Heart right ventricle (tissue), 16 donors: ENCODE data around the gene RYR3. TPM values are rescaled to one million over a fixed set of nuclear protein-coding genes. Genes with fewer than 3 reads are reported as not detected.

ENCODE experiments used
- ATAC-seq, 8 donors: fragments of 200-7000 bp; cut with Tn5 transposase; one replicate each; pipeline ENCODE4 v1.9.1; 2020; ENCODE audit warnings: mild to moderate bottlenecking in 8 of 8, moderate library complexity in 8 of 8, moderate number of reproducible peaks in 1 of 8
- DNase-seq, 2 donors: peaks; one replicate each; pipeline ENCODE4 v3.0.0-alpha.2; 2020
- H3K27ac ChIP-seq, 10 donors: fragments of 200-600 bp; sonication (generic) in 2 of 10; one replicate each; pipeline versions ENCODE4 v1.5.0 to v1.8.0; 2020 to 2022; ENCODE audit warnings: mild to moderate bottlenecking in 3 of 10
- H3K27me3 ChIP-seq, 7 donors: fragments of 200-600 bp; one replicate each; pipeline ENCODE4 v1.8.0; 2021 to 2022; ENCODE audit warnings: mild to moderate bottlenecking in 2 of 7
- H3K36me3 ChIP-seq, 9 donors: fragments of 200-600 bp; sonication (generic) in 1 of 9; one replicate each; pipeline versions ENCODE4 v1.5.0 to v1.8.0; 2020 to 2022; ENCODE audit warnings: mild to moderate bottlenecking in 2 of 9
- H3K4me1 ChIP-seq, 9 donors: fragments of 200-600 bp; sonication (generic) in 1 of 9; one replicate each; pipeline versions ENCODE4 v1.5.0 to v1.8.0; 2020 to 2022; ENCODE audit warnings: mild to moderate bottlenecking in 4 of 9
- H3K4me3 ChIP-seq, 10 donors: fragments of 200-600 bp; sonication (generic) in 2 of 10; one replicate each; pipeline versions ENCODE4 v1.5.0 to v1.8.0; 2020 to 2022; ENCODE audit warnings: mild to moderate bottlenecking in 7 of 10, moderate library complexity in 2 of 10
- H3K9me3 ChIP-seq, 11 donors: fragments of 200-600 bp in 10 of 11; sonication (generic) in 2 of 11; one replicate each; pipeline versions ENCODE4 v1.5.0 to v1.8.0; 2013 to 2022; ENCODE audit warnings: mild to moderate bottlenecking in 2 of 11, control low read depth in 1 of 11, moderate library complexity in 1 of 11
- WGBS, 2 donors: extraction: QIAGEN DNeasy Blood & Tissue Kit; methylation state at CpG; one replicate each; pipeline ENCODE4 v1.1.7; 2013; ENCODE audit warnings: inconsistent platforms in 1 of 2; 5-methylcytosine and 5-hydroxymethylcytosine counted together
- intact Hi-C, 10 donors: fragments of 100-400 bp; cut with DNase I; formaldehyde crosslinking; loops; one replicate each; pipeline versions ENCODE4 v1.11.1 to v1.14.2; 2022
- polyA plus RNA-seq, 2 donors: library from polyadenylated mRNA; stranded (reverse); fragments of 200-250 nt; gene quantifications; one replicate each; pipeline ENCODE4 v1.2.3, GENCODE V29; 2013
- total RNA-seq, 10 donors: library from RNA; stranded (reverse); fragmentation: NEBNext Ultra II Directional in 3 of 10; extraction: Animal tissue kit (Norgen Biotek cat#: 25700) in 3 of 10; gene quantifications; one replicate each; pipeline versions ENCODE4 v1.2.1 to v1.2.4, GENCODE V29; 2021 to 2023
- TF ChIP-seq, protein P1 (sequence below), 9 donors: fragments of 200-600 bp; sonication (generic) in 2 of 9; IDR thresholded peaks; one replicate each; pipeline versions ENCODE4 v1.5.0 to v1.8.0; 2021 to 2022; ENCODE audit warnings: antibody characterized with exemption in 9 of 9, mild to moderate bottlenecking in 5 of 9, moderate library complexity in 1 of 9
- donor health status: Arrhythmogenic right ventricular cardiomyopathy.
- donor health status: ischemic (EF 13 %, LVEDD 7.1; RV severe dilation, severe dysfunction).
- donor health status: healthy with polysubstance abuse.
- donor health status: DM: no; HTN: yes; CAD: no.
- donor health status: DM: no; HTN: no; CAD: no.
- donor health status: ischemic (EF 25% LVEDD 6.9; RV normal size, moderate dysfunction).
- donor health status: ischemic (EF 25% LVEDD 5.7; RV mildly dilated, moderate dysfunction).
- donor health status: healthy.
- donor health status: DM: yes; HTN: yes; CAD: no.
- donor health status: Ischemic cardiomyopathy.
- donor health status: ischemic (EF 35%, LVEDD 5.7; RV mildly dilated, moderate dysfunction).
- donor health status: nonischemic (EF 11% LVEDD 7.7; RV severe dilation, severe dysfunction).
- donor health status: DM: yes; HTN: yes; CAD: no.
- donor health status: PGD.
- donor health status: ischemic (EF 29% LVEDD 5.4; RV normal size, mild dysfunction).
- donor health status: nonischemic (EF 23%, LVEDD 6.1; RV moderate dilation, normal function).

RYR3 gene
- total and polyA plus RNA-seq, 12 donors, result 0.02 to 1.00 (median 0.13) TPM; not detected in 2

- 19% methylated on average over 3 of the region's 3 CpGs for WGBS, 2 donors
These were observed 17.3 kb downstream of the RYR3 start for GRCh38 chr15:33328106-33328505.

DNA sequence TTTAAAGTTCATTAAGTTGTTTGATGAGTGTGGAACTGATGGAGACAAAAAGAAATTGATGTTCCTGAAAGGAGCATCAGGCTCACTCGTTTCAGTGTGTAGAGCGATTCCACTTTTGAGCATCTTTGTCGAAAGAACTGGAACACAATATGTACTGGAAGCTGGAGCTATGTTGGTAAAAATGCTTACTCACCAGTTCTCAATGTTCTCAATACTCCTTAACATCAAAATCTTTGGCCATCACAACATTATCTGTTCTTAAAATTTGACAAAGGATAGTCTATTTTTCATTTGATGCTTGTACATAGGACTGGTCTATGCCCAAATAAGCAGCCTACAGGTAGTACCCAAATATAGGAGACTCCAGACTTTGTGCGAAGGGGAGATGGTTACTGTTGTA lies 18.7 kb downstream of the RYR3 start:
- no peak overlapping the region for H3K27ac ChIP-seq
- DNase-seq, result no peak
- ATAC-seq, result no peak
- no peaks in the 10 kb centered on the region for H3K9me3 ChIP-seq
- H3K27me3 ChIP-seq, result peaks cover 0 to 10% (median 0%) of the 10 kb centered on the region in 7 donors
- 86 to 92% methylated on average over 4 of the region's 4 CpGs for WGBS, 2 donors
- no peaks in the 10 kb centered on the region for H3K4me1 ChIP-seq
- H3K36me3 ChIP-seq, result no peaks in the 10 kb centered on the region
- H3K4me3 ChIP-seq, result no peak overlapping the region
- intact Hi-C loops, result loop anchor here in 1 of 10 donors (10.0 kb wide), 1 partner anchor 325 kb away; no protein-coding TSS in a partner anchor
- TF ChIP-seq, protein P1, sequence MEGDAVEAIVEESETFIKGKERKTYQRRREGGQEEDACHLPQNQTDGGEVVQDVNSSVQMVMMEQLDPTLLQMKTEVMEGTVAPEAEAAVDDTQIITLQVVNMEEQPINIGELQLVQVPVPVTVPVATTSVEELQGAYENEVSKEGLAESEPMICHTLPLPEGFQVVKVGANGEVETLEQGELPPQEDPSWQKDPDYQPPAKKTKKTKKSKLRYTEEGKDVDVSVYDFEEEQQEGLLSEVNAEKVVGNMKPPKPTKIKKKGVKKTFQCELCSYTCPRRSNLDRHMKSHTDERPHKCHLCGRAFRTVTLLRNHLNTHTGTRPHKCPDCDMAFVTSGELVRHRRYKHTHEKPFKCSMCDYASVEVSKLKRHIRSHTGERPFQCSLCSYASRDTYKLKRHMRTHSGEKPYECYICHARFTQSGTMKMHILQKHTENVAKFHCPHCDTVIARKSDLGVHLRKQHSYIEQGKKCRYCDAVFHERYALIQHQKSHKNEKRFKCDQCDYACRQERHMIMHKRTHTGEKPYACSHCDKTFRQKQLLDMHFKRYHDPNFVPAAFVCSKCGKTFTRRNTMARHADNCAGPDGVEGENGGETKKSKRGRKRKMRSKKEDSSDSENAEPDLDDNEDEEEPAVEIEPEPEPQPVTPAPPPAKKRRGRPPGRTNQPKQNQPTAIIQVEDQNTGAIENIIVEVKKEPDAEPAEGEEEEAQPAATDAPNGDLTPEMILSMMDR (IDR thresholded peaks at IDR 0.05), result no peak

More at GRCh38 chr15:33328106-33328505, 17.3 kb downstream of the RYR3 start:
- ATAC-seq (no peak), DNase-seq (no peak)
- Histone ChIP-seq H3K4me3 (no peak overlapping the region), H3K9me3 (no peaks in the 10 kb centered on the region), H3K4me1 (no peaks in the 10 kb centered on the region), H3K27me3 (peaks cover 0 to 10% (median 0%) of the 10 kb centered on the region in 7 donors), H3K27ac (no peak overlapping the region), H3K36me3 (no peaks in the 10 kb centered on the region)
- TF ChIP-seq, protein P1 (IDR thresholded peaks at IDR 0.05), result no peak
- intact Hi-C loops, result loop anchor here in 1 of 10 donors (10.0 kb wide), 1 partner anchor 327 kb away; no protein-coding TSS in a partner anchor

DNA sequence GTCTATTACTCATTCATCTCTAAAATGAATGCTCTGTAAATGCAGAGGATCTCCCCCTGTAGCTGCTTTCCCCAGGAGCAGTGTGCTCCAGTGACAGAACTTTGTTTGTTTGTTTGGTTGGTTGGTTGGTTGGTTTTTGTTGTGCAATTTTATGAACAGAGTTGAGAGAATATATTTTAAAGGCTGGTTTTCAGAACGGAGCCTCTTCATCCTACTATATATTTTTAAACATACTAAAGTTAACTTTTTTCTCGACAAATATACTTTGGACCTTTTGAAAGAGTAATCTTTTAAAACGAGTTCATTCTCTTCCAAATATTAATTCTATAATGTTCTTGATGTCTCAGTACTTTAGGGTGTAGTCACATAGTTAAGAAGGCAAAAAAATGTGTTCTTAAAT lies 20.2 kb downstream of the RYR3 start:
- intact Hi-C loops, result no loop called here
- H3K27me3 ChIP-seq, result peaks cover 0 to 10% (median 0%) of the 10 kb centered on the region in 7 donors
- 71 to 73% methylated on average over 3 of the region's 3 CpGs for whole genome bisulfite sequencing, 2 donors
- ATAC-seq, result no peak
- no peaks in the 10 kb centered on the region for H3K36me3 ChIP-seq
- peaks cover 0 to 3% (median 0%) of the 10 kb centered on the region in 11 donors for H3K9me3 ChIP-seq
- TF ChIP-seq, protein P1 (IDR thresholded peaks at IDR 0.05), result no peak
- H3K4me3 ChIP-seq, result no peak overlapping the region
- H3K27ac ChIP-seq, result no peak overlapping the region
- DNase-seq, result no peak
- no peaks in the 10 kb centered on the region for H3K4me1 ChIP-seq

DNA sequence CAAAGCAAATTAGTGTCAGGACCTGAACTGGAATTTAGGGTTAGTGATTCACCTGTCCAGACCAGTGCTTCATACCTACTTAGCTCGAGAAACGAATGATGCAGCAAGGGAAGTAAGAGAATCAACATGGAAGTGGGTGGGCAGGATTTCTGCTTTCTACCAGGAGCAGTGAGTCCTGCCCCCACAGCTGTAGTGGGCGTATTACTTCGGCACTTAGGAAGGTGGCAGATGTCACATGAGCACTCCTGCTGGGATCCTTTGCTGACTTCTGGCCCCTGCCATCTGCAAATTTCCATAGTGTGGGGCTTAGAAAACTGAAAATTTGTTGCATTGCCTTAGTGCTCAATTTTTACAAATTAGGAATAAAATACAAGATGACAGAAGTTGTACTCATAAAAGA lies 31.2 kb downstream of the RYR3 start:
- Histone ChIP-seq H3K4me1 (no peaks in the 10 kb centered on the region), H3K9me3 (peaks cover 0 to 8% (median 0%) of the 10 kb centered on the region in 11 donors), H3K27ac (no peak overlapping the region), H3K36me3 (no peaks in the 10 kb centered on the region), H3K4me3 (no peak overlapping the region), H3K27me3 (no peaks in the 10 kb centered on the region)
- TF ChIP-seq, protein P1 (IDR thresholded peaks at IDR 0.05), result no peak
- DNase-seq (no peak), ATAC-seq (no peak)
- WGBS, 2 donors, result 52 to 58% methylated on average over 4 of the region's 4 CpGs
- intact Hi-C loops, result no loop called here
